Stimulated activated CD4-positive, alpha-beta T cell treated with anti-CD3 and anti-CD28 coated beads, Interleukin-1b, Interleukin-23, amount 100 ng/mL, for 48 hours (primary cell): ENCODE data around the gene MAML3.
A peak's percentile ranks its signal among the peaks of the same experiment; 100 is the strongest.
"Not testable (repeated sequence)": the region's sequence is repeated elsewhere in the genome, so short reads cannot be mapped to it uniquely, and the experiment has no call there.

Experiments
- DNase-seq: peaks from one replicate; pipeline ENCODE4 v3.0.0-alpha.2; 2020

MAML3 gene

GRCh38 chr4:139700568-139700967 lies 453.4 kb downstream of the MAML3 start:
- peak; percentile 5 for DNase-seq

GRCh38 chr4:139698167-139698925 lies 455.6 kb downstream of the MAML3 start:
- not testable (repeated sequence) for DNase-seq

- DNase-seq: no peak
Observed at GRCh38 chr4:139696491-139696890, 457.5 kb downstream of the MAML3 start.

- no peak for DNase-seq
Observed at GRCh38 chr4:139694522-139695107, 459.4 kb downstream of the MAML3 start.

- DNase-seq: no peak
Observed at GRCh38 chr4:139692309-139693012, 461.5 kb downstream of the MAML3 start.

- no peak for DNase-seq
Observed at GRCh38 chr4:139690419-139690818, 463.6 kb downstream of the MAML3 start.

- no peak for DNase-seq
Observed at GRCh38 chr4:139689093-139689722, 464.8 kb downstream of the MAML3 start.

GRCh38 chr4:139686988-139687387 lies 467.0 kb downstream of the MAML3 start:
- DNase-seq: no peak

GRCh38 chr4:139686130-139686529 lies 467.9 kb downstream of the MAML3 start:
- DNase-seq: no peak

- DNase-seq: no peak
Observed at GRCh38 chr4:139685180-139685579, 468.8 kb downstream of the MAML3 start.

GRCh38 chr4:139684351-139684750 lies 469.6 kb downstream of the MAML3 start:
- DNase-seq: no peak

GRCh38 chr4:139682741-139683151 lies 471.2 kb downstream of the MAML3 start:
- DNase-seq: no peak

GRCh38 chr4:139682309-139682708 lies 471.7 kb downstream of the MAML3 start:
- no peak for DNase-seq

GRCh38 chr4:139676913-139677585 lies 476.9 kb downstream of the MAML3 start:
- no peak for DNase-seq

GRCh38 chr4:139676365-139676764 lies 477.6 kb downstream of the MAML3 start:
- DNase-seq: no peak

GRCh38 chr4:139675651-139676050 lies 478.3 kb downstream of the MAML3 start:
- DNase-seq: no peak

GRCh38 chr4:139674875-139675550 lies 479.0 kb downstream of the MAML3 start:
- DNase-seq: no peak

GRCh38 chr4:139672732-139673131 lies 481.3 kb downstream of the MAML3 start:
- no peak for DNase-seq

GRCh38 chr4:139672215-139672614 lies 481.8 kb downstream of the MAML3 start:
- no peak for DNase-seq

- DNase-seq: no peak
Observed at GRCh38 chr4:139670775-139671174, 483.2 kb downstream of the MAML3 start.

- no peak for DNase-seq
Observed at GRCh38 chr4:139669890-139670289, 484.1 kb downstream of the MAML3 start.

GRCh38 chr4:139669335-139669734 lies 484.6 kb downstream of the MAML3 start:
- DNase-seq: no peak
